WTC11 (cell line): ENCODE measurements around the gene INCA1. TPM values are rescaled to one million over a fixed set of nuclear protein-coding genes. Genes with fewer than 3 reads are reported as not detected.

Experiments
- ATAC-seq: fragments of 200-7000 bp; cut with Tn5 transposase; 2 replicates; pipeline ENCODE4 v1.10.0; 2021; ENCODE audit warnings: mild to moderate bottlenecking, moderate library complexity
- CTCF ChIA-PET: fragments of 300-600 bp; sonication (Branson Sonifier 250); formaldehyde crosslinking; loops from one replicate; lab custom pipeline; 2021; ENCODE audit warnings: antibody characterized with exemption; lab: Charles Lee
- POLR2A ChIA-PET: fragments of 350-600 bp; sonication (Branson Sonifier 250); formaldehyde crosslinking; loops from one replicate; lab custom pipeline; 2021; ENCODE audit warnings: antibody characterized with exemption; lab: Charles Lee
- DNase-seq: peaks from one replicate; pipeline ENCODE4 v3.0.0; 2021; ENCODE audit warnings: low spot score
- H3K27ac Mint-ChIP-seq: 2 replicates; pipeline ENCODE4 v1.8.0; 2021; ENCODE audit warnings: mixed read lengths
- H3K27me3 Mint-ChIP-seq: 2 replicates; pipeline ENCODE4 v1.8.0; 2021; ENCODE audit warnings: low read depth, mild to moderate bottlenecking, moderate library complexity, mixed read lengths
- H3K36me3 Mint-ChIP-seq: 2 replicates; pipeline ENCODE4 v1.8.0; 2021; ENCODE audit warnings: mixed read lengths
- H3K4me1 Mint-ChIP-seq: 2 replicates; pipeline ENCODE4 v1.8.0; 2022; ENCODE audit warnings: mixed read lengths
- H3K4me3 Mint-ChIP-seq: 2 replicates; pipeline ENCODE4 v1.8.0; 2021; ENCODE audit warnings: mild to moderate bottlenecking, moderate library complexity, mixed read lengths
- H3K9me3 Mint-ChIP-seq: 2 replicates; pipeline ENCODE4 v1.8.0; 2021; ENCODE audit warnings: mixed read lengths
- AR ChIP-seq: fragments of 250-450 bp; sonication (Bioruptor Pico); IDR thresholded peaks from 2 replicates; pipeline ENCODE4 v1.9.0; 2021; ENCODE audit warnings: mild to moderate bottlenecking
- CBFB ChIP-seq: sonication (generic); formaldehyde crosslinking; IDR thresholded peaks from 2 replicates; pipeline ENCODE4 v1.8.1; 2022; ENCODE audit warnings: mild to moderate bottlenecking, low read depth, missing genetic modification reagents
- CREB1 ChIP-seq: sonication (generic); formaldehyde crosslinking; IDR thresholded peaks from 2 replicates; pipeline ENCODE4 v1.8.0; 2023; ENCODE audit warnings: mild to moderate bottlenecking, missing genetic modification reagents
- CREM ChIP-seq: sonication (generic); formaldehyde crosslinking; IDR thresholded peaks from 2 replicates; pipeline ENCODE4 v1.8.1; 2022; ENCODE audit warnings: mild to moderate bottlenecking, missing genetic modification reagents, moderate library complexity
- ELF4 ChIP-seq: sonication (generic); formaldehyde crosslinking; IDR thresholded peaks from 2 replicates; pipeline ENCODE4 v1.8.1; 2022; ENCODE audit warnings: low read depth, mild to moderate bottlenecking, moderate library complexity, missing genetic modification reagents
- ESRRA ChIP-seq: sonication (generic); formaldehyde crosslinking; IDR thresholded peaks from 2 replicates; pipeline ENCODE4 v1.8.1; 2022; ENCODE audit warnings: mild to moderate bottlenecking, missing genetic modification reagents, borderline replicate concordance
- ETV6 ChIP-seq: sonication (generic); formaldehyde crosslinking; IDR thresholded peaks from 2 replicates; pipeline ENCODE4 v1.8.1; 2022; ENCODE audit warnings: mild to moderate bottlenecking, missing genetic modification reagents
- FOXK1 ChIP-seq: sonication (generic); formaldehyde crosslinking; IDR thresholded peaks from 2 replicates; pipeline ENCODE4 v1.8.0; 2022; ENCODE audit warnings: mild to moderate bottlenecking, moderate library complexity, missing genetic modification reagents
- FOXP1 ChIP-seq: sonication (generic); formaldehyde crosslinking; IDR thresholded peaks from 2 replicates; pipeline ENCODE4 v1.8.0; 2022; ENCODE audit warnings: missing genetic modification reagents, mild to moderate bottlenecking, moderate library complexity, borderline replicate concordance
- GABPB1 ChIP-seq: sonication (generic); formaldehyde crosslinking; IDR thresholded peaks from 2 replicates; pipeline ENCODE4 v1.8.1; 2023; ENCODE audit warnings: mild to moderate bottlenecking, missing genetic modification reagents
- NFE2L1 ChIP-seq: sonication (generic); formaldehyde crosslinking; IDR thresholded peaks from 2 replicates; pipeline ENCODE4 v1.8.1; 2023; ENCODE audit warnings: missing genetic modification reagents
- NR3C1 ChIP-seq: sonication (generic); formaldehyde crosslinking; conservative IDR thresholded peaks from 2 replicates; pipeline ENCODE4 v1.8.1; 2023; ENCODE audit warnings: low read depth, mild to moderate bottlenecking, missing genetic modification reagents
- PRRX2 ChIP-seq: fragments of 250-450 bp; sonication (Bioruptor Pico); IDR thresholded peaks from 2 replicates; pipeline ENCODE4 v1.8.0; 2021; ENCODE audit warnings: mild to moderate bottlenecking
- RORB ChIP-seq: fragments of 250-450 bp; sonication (Bioruptor Pico); IDR thresholded peaks from 2 replicates; pipeline ENCODE4 v1.9.0; 2021; ENCODE audit warnings: mild to moderate bottlenecking
- SP1 ChIP-seq: sonication (generic); formaldehyde crosslinking; conservative IDR thresholded peaks from 2 replicates; pipeline ENCODE4 v1.8.1; 2022; ENCODE audit warnings: missing genetic modification reagents
- TCF7 ChIP-seq: sonication (generic); formaldehyde crosslinking; IDR thresholded peaks from 2 replicates; pipeline ENCODE4 v1.8.0; 2022; ENCODE audit warnings: mild to moderate bottlenecking, low read depth, missing genetic modification reagents, moderate library complexity
- TEAD1 ChIP-seq: sonication (generic); formaldehyde crosslinking; IDR thresholded peaks from 2 replicates; pipeline ENCODE4 v1.8.0; 2022; ENCODE audit warnings: mild to moderate bottlenecking, missing genetic modification reagents
- TP53 ChIP-seq: sonication (generic); formaldehyde crosslinking; IDR thresholded peaks from 2 replicates; pipeline ENCODE4 v1.8.1; 2023; ENCODE audit warnings: mild to moderate bottlenecking, missing genetic modification reagents
- ZBTB21 ChIP-seq: sonication (generic); formaldehyde crosslinking; IDR thresholded peaks from 2 replicates; pipeline ENCODE4 v1.8.1; 2023; ENCODE audit warnings: mild to moderate bottlenecking, missing genetic modification reagents, borderline replicate concordance
- ZBTB43 ChIP-seq: sonication (generic); formaldehyde crosslinking; IDR thresholded peaks from 2 replicates; pipeline ENCODE4 v1.8.1; 2023; ENCODE audit warnings: mild to moderate bottlenecking, missing genetic modification reagents
- ZNF317 ChIP-seq: sonication (generic); formaldehyde crosslinking; IDR thresholded peaks from 2 replicates; pipeline ENCODE4 v1.8.1; 2023; ENCODE audit warnings: low read depth, mild to moderate bottlenecking, moderate library complexity, missing genetic modification reagents, borderline replicate concordance
- ZNF416 ChIP-seq: fragments of 250-450 bp; sonication (Bioruptor Pico); IDR thresholded peaks from 2 replicates; pipeline ENCODE4 v1.9.0; 2021; ENCODE audit warnings: mild to moderate bottlenecking, inconsistent platforms
- total RNA-seq: library from RNA; stranded (reverse); gene quantifications from 3 replicates; pipeline ENCODE4 v1.2.3, GENCODE V29; 2021
- TF ChIP-seq, protein P1 (sequence below): sonication (generic); formaldehyde crosslinking; IDR thresholded peaks from 2 replicates; pipeline ENCODE4 v1.8.0; 2023; ENCODE audit warnings: missing genetic modification reagents
- TF ChIP-seq, protein P2 (sequence below): sonication (generic); formaldehyde crosslinking; IDR thresholded peaks from 2 replicates; pipeline ENCODE4 v1.8.1; 2022; ENCODE audit warnings: low read depth, mild to moderate bottlenecking, moderate library complexity, missing genetic modification reagents, borderline replicate concordance
- TF ChIP-seq, protein P3 (sequence below): sonication (generic); formaldehyde crosslinking; IDR thresholded peaks from 2 replicates; pipeline ENCODE4 v1.8.1; 2023; ENCODE audit warnings: mild to moderate bottlenecking, missing genetic modification reagents, moderate library complexity
- TF ChIP-seq, protein P4 (sequence below): sonication (generic); formaldehyde crosslinking; IDR thresholded peaks from 2 replicates; pipeline ENCODE4 v1.8.1; 2022; ENCODE audit warnings: mild to moderate bottlenecking, missing genetic modification reagents, moderate library complexity, borderline replicate concordance

The INCA1 gene
- total RNA-seq, 1 experiment from 2014 or later: 0.61 TPM

DNA sequence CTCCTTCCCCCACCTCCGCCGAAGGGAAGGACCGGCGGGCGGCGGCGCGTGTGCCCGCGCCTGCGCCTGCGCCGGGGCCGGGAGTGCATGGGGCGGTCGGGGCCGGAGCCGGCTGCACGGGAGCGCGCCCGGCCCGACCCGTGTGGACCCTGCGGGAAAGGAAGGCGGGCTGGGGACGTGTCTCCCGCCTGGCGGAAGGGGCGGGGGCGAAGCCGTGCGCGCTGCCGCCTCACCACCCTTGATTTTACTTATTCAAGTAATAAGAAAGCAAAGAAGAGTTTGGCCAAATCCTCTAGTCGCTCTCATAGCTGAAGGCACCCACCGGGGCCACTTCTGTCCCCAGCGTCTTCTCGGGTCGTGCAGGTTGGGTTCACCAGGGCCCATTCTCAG, 48.4 kb downstream of the INCA1 start:
- CTCF ChIA-PET: interaction anchor here (0.6 to 5.4 kb wide), 4 partner anchors 9 to 40 kb away, joined by 3 to 27 read pairs (median 10); partner anchors contain the start of genes RNF167 and SLC25A11

GRCh38 chr17:4948166-4948930, 49.0 kb downstream of the INCA1 start, which contains the start of gene PFN1:
TSS of gene PFN1 (minus strand) at chr17:4948530. CDS start at chr17:4948394, 136 bp downstream.
- ChIA-PET POLR2A (interaction anchor here (0.8 to 3.5 kb wide), 4 partner anchors 8 to 39 kb away, joined by 3 to 45 read pairs (median 12); partner anchors contain the start of genes RNF167, SLC25A11 and SPAG7), CTCF (interaction anchor here (0.5 to 5.4 kb wide), 5 partner anchors 9 to 160 kb away, joined by 3 to 27 read pairs (median 4); partner anchors contain the start of genes RNF167 and SLC25A11)
- peak within 1 kb of the TSS; percentile 91 for H3K4me3 Mint-ChIP-seq
- peaks cover 43% of the 10 kb centered on the region for H3K4me1 Mint-ChIP-seq
- H3K27ac Mint-ChIP-seq: peak within 1 kb of the TSS; percentile 100
- DNase-seq (peak; percentile 85), ATAC-seq (peak; percentile 19)
- H3K27me3 Mint-ChIP-seq: no peaks in the 10 kb centered on the region
- H3K9me3 Mint-ChIP-seq: no peaks in the 10 kb centered on the region
- H3K36me3 Mint-ChIP-seq: peaks cover 27% of the 10 kb centered on the region
- no peak for TF ChIP-seq AR (CRISPR knock-in tag)
- TF ChIP-seq ELF4: no peak
- TF ChIP-seq, protein P1, sequence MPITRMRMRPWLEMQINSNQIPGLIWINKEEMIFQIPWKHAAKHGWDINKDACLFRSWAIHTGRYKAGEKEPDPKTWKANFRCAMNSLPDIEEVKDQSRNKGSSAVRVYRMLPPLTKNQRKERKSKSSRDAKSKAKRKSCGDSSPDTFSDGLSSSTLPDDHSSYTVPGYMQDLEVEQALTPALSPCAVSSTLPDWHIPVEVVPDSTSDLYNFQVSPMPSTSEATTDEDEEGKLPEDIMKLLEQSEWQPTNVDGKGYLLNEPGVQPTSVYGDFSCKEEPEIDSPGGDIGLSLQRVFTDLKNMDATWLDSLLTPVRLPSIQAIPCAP (CRISPR knock-in tag): peak; percentile 39; the same call in 1 of the 2 replicates
- peak; percentile 63; the same call in 1 of the 2 replicates for TF ChIP-seq SP1 (CRISPR knock-in tag)
- TF ChIP-seq CREM: peak; percentile 71; the same call in 1 of the 2 replicates
- TF ChIP-seq ETV6 (CRISPR knock-in tag): peak; percentile 85; the same call in 1 of the 2 replicates
- peak; percentile 67 for TF ChIP-seq TP53
- 0 out of 2 replicates have a peak, but pooled peaks have one; percentile 55 for TF ChIP-seq PRRX2 (CRISPR knock-in tag)
- peak; percentile 71; the same call in 1 of the 2 replicates for TF ChIP-seq NR3C1 (CRISPR knock-in tag)
- peak; percentile 41 for TF ChIP-seq FOXP1 (CRISPR knock-in tag)
- 0 out of 2 replicates have a peak, but pooled peaks have one; percentile 23 for TF ChIP-seq ZBTB21 (CRISPR knock-in tag)
- TF ChIP-seq, protein P2, sequence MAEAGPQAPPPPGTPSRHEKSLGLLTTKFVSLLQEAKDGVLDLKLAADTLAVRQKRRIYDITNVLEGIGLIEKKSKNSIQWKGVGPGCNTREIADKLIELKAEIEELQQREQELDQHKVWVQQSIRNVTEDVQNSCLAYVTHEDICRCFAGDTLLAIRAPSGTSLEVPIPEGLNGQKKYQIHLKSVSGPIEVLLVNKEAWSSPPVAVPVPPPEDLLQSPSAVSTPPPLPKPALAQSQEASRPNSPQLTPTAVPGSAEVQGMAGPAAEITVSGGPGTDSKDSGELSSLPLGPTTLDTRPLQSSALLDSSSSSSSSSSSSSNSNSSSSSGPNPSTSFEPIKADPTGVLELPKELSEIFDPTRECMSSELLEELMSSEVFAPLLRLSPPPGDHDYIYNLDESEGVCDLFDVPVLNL (CRISPR knock-in tag): peak; percentile 80; the same call in 1 of the 2 replicates
- TF ChIP-seq CREB1 (CRISPR knock-in tag): no peak; the same call in 1 of the 2 replicates
- 0 out of 2 replicates have a peak, but pooled peaks have one; percentile 67 for TF ChIP-seq ZNF416 (CRISPR knock-in tag)
- TF ChIP-seq ZNF317 (CRISPR knock-in tag): 0 out of 2 replicates have a peak, but pooled peaks have one; percentile 32
- TF ChIP-seq, protein P3, sequence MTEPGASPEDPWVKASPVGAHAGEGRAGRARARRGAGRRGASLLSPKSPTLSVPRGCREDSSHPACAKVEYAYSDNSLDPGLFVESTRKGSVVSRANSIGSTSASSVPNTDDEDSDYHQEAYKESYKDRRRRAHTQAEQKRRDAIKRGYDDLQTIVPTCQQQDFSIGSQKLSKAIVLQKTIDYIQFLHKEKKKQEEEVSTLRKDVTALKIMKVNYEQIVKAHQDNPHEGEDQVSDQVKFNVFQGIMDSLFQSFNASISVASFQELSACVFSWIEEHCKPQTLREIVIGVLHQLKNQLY (CRISPR knock-in tag): 0 out of 2 replicates have a peak, but pooled peaks have one; percentile 57
- 0 out of 2 replicates have a peak, but pooled peaks have one; percentile 48 for TF ChIP-seq FOXK1 (CRISPR knock-in tag)
- TF ChIP-seq ZBTB43 (CRISPR knock-in tag): peak; percentile 79
- TF ChIP-seq TCF7 (CRISPR knock-in tag): peak; percentile 55; the same call in 1 of the 2 replicates
- peak; percentile 80; the same call in 1 of the 2 replicates for TF ChIP-seq NFE2L1 (CRISPR knock-in tag)
- peak; percentile 79; the same call in 1 of the 2 replicates for TF ChIP-seq ESRRA

More for the DNA sequence above, 48.4 kb downstream of the INCA1 start:
- TF ChIP-seq TEAD1 (0 out of 2 replicates have a peak, but pooled peaks have one; percentile 7), GABPB1 (CRISPR knock-in tag) (no peak), SP1 (CRISPR knock-in tag) (no peak), RORB (no peak), CBFB (CRISPR knock-in tag) (no peak)
- TF ChIP-seq, protein P4, sequence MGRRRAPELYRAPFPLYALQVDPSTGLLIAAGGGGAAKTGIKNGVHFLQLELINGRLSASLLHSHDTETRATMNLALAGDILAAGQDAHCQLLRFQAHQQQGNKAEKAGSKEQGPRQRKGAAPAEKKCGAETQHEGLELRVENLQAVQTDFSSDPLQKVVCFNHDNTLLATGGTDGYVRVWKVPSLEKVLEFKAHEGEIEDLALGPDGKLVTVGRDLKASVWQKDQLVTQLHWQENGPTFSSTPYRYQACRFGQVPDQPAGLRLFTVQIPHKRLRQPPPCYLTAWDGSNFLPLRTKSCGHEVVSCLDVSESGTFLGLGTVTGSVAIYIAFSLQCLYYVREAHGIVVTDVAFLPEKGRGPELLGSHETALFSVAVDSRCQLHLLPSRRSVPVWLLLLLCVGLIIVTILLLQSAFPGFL: no peak
- Mint-ChIP-seq H3K36me3 (peaks cover 27% of the 10 kb centered on the region), H3K27me3 (no peaks in the 10 kb centered on the region), H3K27ac (peak overlapping the region; percentile 82; the same call in 1 of the 2 replicates), H3K4me3 (peak overlapping the region; percentile 91), H3K4me1 (peaks cover 47% of the 10 kb centered on the region), H3K9me3 (no peaks in the 10 kb centered on the region)
- DNase-seq (peak; percentile 78), ATAC-seq (peak; percentile 40)
- POLR2A ChIA-PET: interaction anchor here (1.0 to 3.5 kb wide), 3 partner anchors 9 to 40 kb away, joined by 6 to 45 read pairs (median 18); partner anchors contain the start of genes RNF167, SLC25A11 and SPAG7
